Measurements from ENCODE around the gene ZNHIT2.

Gene ZNHIT2

DNA sequence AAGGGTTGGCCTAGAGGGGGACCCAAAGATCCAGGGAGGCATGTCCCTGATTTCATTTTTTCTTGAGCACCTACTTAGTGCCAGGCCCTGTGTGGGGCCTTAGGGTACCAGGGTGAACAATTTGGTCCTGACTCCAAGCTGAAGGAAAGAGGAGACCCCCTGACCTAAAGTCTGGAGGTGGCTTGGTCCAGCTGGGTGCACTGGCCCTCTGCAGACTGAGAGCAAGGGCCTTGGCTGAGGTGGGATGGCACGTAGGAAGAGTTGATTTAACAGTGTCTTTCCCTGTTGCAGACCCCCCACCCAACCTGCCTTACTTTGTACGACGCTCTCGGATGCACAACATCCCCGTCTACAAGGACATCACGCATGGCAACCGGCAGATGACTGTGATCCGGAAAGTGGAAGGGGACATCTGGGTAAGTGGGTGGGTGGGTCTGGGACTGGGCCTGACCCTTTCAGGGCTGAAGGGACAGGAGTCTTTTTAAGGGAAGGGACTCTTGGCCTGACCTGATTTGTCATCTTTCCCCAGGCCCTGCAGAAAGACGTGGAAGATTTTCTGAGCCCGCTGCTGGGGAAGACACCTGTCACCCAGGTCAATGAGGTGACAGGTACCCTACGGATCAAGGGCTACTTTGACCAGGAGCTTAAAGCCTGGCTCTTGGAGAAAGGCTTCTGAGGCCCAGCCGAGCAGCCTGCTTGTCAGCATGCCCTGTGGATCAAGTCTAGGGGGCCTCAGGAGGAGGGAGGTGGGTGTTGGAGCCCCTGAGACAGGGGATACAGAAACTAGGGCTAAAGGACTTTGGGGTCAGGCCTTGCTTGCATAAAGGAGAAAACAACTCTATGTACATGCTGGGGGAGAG, 7.9 kb upstream of the ZNHIT2 start:
- H3K27ac ChIP-seq = peak overlapping the region; percentile 37; the same call in 1 of the 2 replicates
- no peak for TF ChIP-seq CTCF (IDR thresholded peaks at IDR 0.05)
- no peak for TF ChIP-seq ZFX (IDR thresholded peaks at IDR 0.05; ENCODE audit: borderline replicate concordance)

- 0 out of 2 replicates have a peak overlapping the region, but pooled peaks have one; percentile 20 for H3K27ac ChIP-seq
- no peak for TF ChIP-seq ZFX (IDR thresholded peaks at IDR 0.05; ENCODE audit: borderline replicate concordance)
- TF ChIP-seq CTCF (IDR thresholded peaks at IDR 0.05) = no peak
Observed at GRCh38 chr11:65124480-65125196, 7.1 kb upstream of the ZNHIT2 start.

- no peak for TF ChIP-seq ZFX (IDR thresholded peaks at IDR 0.05; ENCODE audit: borderline replicate concordance)
- no peak for TF ChIP-seq CTCF (IDR thresholded peaks at IDR 0.05)
Observed at GRCh38 chr11:65121865-65122696, 4.6 kb upstream of the ZNHIT2 start, which contains the start of the genes FAU and MRPL49. TSS of gene FAU (minus strand) at chr11:65122134. CDS start at chr11:65121813, 321 bp downstream. TSS of gene MRPL49 (plus strand) at chr11:65122321. CDS start at chr11:65122347, 26 bp downstream.

GRCh38 chr11:65121447-65121864, 4.0 kb upstream of the ZNHIT2 start:
- peak overlapping the region; percentile 99 for H3K27ac ChIP-seq
- TF ChIP-seq ZFX (IDR thresholded peaks at IDR 0.05; ENCODE audit: borderline replicate concordance) (no peak), CTCF (IDR thresholded peaks at IDR 0.05) (no peak)

More at GRCh38 chr11:65121865-65122696, 4.6 kb upstream of the ZNHIT2 start, which contains the start of the genes FAU and MRPL49:
- peak within 1 kb of the TSS; percentile 99 for H3K27ac ChIP-seq

DNA sequence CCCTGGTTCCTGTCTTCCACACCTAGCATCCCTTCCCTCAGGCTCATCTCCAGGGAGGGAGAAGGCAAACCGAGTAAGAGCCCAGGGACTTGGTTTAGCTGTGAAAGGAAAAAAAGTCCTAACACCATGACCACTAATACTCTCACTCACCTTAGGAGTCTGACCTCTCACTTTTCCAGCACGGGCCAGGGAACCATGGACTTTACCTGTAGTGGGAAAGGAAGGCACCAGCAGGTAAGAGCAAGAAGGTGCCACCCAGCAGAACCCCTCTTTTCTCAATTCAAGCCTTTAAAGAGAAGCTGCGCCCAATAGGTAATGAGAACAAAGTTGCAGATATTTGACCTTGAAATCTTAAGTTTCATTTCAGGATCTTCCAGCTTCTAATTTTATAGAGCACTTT, 3.3 kb upstream of the ZNHIT2 start:
- peak overlapping the region; percentile 99 for H3K27ac ChIP-seq
- no peak for TF ChIP-seq ZFX (IDR thresholded peaks at IDR 0.05; ENCODE audit: borderline replicate concordance)
- TF ChIP-seq CTCF (IDR thresholded peaks at IDR 0.05) = no peak

DNA sequence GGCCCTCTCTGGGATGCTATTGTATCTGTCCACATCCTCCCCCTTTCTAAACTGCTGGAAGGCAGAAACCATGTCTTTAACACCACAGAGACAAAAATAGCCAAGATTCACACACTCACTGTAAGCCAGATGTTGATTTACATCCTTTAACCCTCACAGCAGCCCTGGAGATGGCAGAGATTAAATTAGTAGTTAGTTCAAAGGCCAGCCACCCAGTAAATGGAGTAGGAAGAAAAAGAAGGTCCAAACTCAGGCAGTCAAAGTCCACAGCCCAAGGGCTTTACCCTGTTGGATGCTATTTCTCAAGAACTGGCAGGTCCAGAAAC, 2.1 kb upstream of the ZNHIT2 start:
- H3K27ac ChIP-seq = peak overlapping the region; percentile 99
- TF ChIP-seq CTCF (IDR thresholded peaks at IDR 0.05) = no peak

DNA sequence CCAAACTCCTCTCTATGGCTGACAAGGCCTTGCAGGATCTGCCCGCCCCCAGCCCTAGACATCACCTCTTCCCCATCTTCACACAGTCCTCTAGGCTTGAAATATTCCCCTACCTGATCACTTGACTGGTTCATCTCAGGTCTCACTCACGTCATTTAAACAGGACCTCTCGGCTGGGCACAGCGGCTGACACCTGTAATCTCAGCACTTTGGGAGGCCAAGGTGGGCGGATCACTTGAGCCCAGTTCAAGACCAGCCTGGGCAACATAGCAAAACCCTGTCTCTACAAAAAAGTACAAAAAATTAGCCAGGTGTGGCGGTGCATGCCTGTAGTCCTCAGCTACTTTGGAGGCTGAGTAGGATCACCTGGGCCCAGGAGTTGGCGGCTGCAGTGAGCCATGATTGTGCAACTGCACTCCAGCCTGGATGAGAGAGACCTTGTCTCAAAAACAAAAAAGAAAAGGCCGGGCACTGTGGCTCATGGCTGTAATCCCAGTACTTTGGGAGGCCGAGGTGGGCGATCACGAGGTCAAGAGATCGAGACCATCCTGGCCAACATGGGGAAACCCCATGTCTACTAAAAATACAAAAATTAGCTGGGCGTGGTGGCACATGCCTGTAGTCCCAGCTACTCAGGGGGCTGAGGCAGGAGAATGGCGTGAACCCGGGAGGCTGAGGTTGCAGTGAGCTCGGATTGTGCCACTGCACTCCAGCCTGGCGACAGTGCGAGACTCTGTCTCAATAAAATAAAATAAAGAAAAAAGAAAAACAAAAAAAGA, 1.6 kb upstream of the ZNHIT2 start:
- peak overlapping the region; percentile 99 for H3K27ac ChIP-seq
